Cardiac fibroblast (primary cell): ENCODE results near the gene EBNA1BP2.
A peak's percentile ranks its signal among the peaks of the same experiment; 100 is the strongest.

Experiments used
- DNase-seq, 2 donors: peaks; one replicate each; pipeline versions ENCODE4 v3.0.0 to v3.0.0-alpha.2; 2010; ENCODE audit warnings: low read depth in 2 of 2
- H3K4me3 ChIP-seq, 2 donors: replicated peaks in 1 of 2; 1 replicate in 1 of 2; 2 replicates in 1 of 2; pipeline ENCODE4 v1.5.1; 2011; ENCODE audit warnings: low read depth in 2 of 2, low read length in 2 of 2, mild to moderate bottlenecking in 2 of 2, moderate library complexity in 1 of 2
- TF ChIP-seq, protein P1 (sequence below): IDR thresholded peaks from one replicate; pipeline ENCODE4 v1.5.1; 2011; ENCODE audit warnings: low read depth, mild to moderate bottlenecking, low read length, inconsistent platforms

The EBNA1BP2 gene

DNA sequence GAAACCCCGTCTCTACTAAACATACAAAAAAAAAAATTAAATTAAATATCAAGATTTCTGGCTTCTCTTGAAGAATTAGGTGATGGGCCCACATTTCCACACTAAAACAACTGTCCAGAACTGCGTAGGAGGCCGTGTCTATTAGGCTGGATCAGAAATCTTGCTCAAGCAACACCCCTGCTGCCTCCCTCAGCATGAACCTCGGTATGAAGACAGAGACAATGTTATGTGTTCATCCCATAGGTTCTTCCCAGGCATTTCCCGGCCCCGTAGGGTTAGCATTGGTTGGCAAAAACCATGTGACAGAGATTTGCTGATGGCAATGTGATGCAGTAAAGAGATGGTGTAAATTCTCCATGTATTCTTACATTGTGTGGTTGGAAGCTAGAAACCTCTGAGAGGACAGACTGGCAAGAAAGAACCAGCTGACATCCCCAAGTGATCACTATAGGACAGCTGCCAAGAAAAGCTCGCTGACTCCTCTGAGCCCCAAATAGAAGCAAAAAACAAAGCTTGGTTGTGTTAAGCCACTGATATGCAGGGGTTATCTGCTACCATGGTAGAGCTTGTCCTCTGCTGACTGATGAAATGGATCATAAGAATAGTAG, 34.5 kb downstream of the EBNA1BP2 start:
- no peak overlapping the region for H3K4me3 ChIP-seq
- TF ChIP-seq, protein P1, sequence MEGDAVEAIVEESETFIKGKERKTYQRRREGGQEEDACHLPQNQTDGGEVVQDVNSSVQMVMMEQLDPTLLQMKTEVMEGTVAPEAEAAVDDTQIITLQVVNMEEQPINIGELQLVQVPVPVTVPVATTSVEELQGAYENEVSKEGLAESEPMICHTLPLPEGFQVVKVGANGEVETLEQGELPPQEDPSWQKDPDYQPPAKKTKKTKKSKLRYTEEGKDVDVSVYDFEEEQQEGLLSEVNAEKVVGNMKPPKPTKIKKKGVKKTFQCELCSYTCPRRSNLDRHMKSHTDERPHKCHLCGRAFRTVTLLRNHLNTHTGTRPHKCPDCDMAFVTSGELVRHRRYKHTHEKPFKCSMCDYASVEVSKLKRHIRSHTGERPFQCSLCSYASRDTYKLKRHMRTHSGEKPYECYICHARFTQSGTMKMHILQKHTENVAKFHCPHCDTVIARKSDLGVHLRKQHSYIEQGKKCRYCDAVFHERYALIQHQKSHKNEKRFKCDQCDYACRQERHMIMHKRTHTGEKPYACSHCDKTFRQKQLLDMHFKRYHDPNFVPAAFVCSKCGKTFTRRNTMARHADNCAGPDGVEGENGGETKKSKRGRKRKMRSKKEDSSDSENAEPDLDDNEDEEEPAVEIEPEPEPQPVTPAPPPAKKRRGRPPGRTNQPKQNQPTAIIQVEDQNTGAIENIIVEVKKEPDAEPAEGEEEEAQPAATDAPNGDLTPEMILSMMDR: no peak
- DNase-seq: peak; percentile 1 to 12

DNA sequence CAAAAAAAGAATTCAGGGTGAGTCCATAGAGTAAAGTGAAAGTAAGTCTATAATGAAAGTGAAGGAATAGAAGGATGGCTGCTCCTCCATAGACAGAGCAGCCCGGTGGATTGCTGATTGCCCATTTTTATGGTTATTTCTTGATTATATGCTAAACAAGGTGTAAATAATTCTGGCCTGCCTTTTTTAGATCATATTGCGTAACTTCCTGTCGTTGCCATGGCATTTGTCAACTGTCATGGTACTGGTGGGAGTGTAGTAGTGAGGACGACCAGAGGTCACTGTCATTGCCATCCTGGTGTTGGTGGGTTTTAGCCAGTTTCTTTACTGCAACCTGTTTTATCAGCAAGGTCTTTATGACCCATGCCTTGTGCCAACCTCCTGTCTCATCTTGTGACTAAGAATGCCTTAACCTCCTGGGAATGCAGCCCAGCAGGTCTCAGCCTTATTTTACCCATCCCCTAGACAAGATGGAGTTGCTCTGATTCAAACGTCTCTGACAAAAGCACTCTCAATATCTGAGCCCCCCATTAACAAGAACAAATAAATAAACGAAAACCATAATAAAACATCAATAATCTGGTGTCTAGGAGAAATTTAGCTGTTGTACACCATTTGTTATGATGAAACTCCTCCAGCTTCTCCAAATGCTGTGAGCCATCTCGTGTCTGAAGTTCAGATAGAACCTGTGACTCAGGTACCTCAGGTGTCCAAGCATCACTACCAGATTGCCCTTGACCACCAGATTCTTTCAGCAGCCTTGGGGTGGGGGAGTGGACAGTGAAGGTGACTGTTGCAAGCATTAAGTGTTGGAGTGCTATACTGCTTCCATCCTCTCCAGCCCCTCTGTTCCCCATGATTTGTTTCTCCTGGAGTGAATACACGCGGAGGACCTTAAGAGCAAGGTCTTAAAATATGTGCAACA, 36.0 kb downstream of the EBNA1BP2 start:
- TF ChIP-seq, protein P1: no peak
- no peak for DNase-seq
- no peak overlapping the region for H3K4me3 ChIP-seq

DNA sequence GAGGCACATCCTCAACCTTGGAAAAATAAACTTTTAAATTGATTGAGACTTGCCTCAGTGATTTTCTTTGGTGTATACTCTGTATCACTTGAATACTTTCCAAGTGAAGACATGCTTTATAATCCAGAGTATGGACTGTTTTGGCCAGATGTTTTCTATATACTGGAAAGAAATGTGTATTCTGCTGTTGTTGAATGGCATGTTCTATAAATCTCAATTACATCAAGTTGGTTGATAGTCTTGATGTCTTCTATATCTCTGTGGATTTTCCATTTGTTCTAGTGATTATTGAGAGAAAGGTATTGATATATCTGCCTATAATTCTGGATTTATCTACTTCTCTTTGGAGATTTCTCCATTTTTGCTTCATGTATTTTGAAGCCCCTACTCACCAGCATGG, 37.5 kb downstream of the EBNA1BP2 start:
- TF ChIP-seq, protein P1: no peak

GRCh38 chr1:43134068-43134467, 38.0 kb downstream of the EBNA1BP2 start:
- no peak overlapping the region for H3K4me3 ChIP-seq
- TF ChIP-seq, protein P1: no peak
- DNase-seq: no peak

More for the DNA sequence above, 37.5 kb downstream of the EBNA1BP2 start:
- DNase-seq: no peak
- no peak overlapping the region for H3K4me3 ChIP-seq

GRCh38 chr1:43129426-43129825, 42.7 kb downstream of the EBNA1BP2 start:
- no peak for DNase-seq
- H3K4me3 ChIP-seq: no peak overlapping the region
- TF ChIP-seq, protein P1: no peak

GRCh38 chr1:43128816-43129215, 43.3 kb downstream of the EBNA1BP2 start:
- TF ChIP-seq, protein P1: no peak
- no peak for DNase-seq
- H3K4me3 ChIP-seq: no peak overlapping the region
